Esophagus (tissue), 2 donors: ENCODE measurements around the gene FOXP1. TPM values are rescaled to one million over a fixed set of nuclear protein-coding genes. Genes with fewer than 3 reads are reported as not detected.

Experiments used
- H3K27ac ChIP-seq, 2 donors: one replicate each; pipeline ENCODE4 v1.5.1; 2013; ENCODE audit warnings: low read depth in 2 of 2, mild to moderate bottlenecking in 2 of 2, inconsistent platforms in 1 of 2, low read length in 1 of 2, moderate library complexity in 1 of 2
- H3K27me3 ChIP-seq, 2 donors: one replicate each; pipeline ENCODE4 v1.6.1; 2013; ENCODE audit warnings: low read length in 2 of 2, control low read depth in 1 of 2, mild to moderate bottlenecking in 1 of 2; ENCODE audit not compliant: insufficient read depth in 2 of 2, control insufficient read depth in 1 of 2
- H3K36me3 ChIP-seq, 2 donors: one replicate each; pipeline ENCODE4 v1.6.1; 2013; ENCODE audit warnings: low read length in 1 of 2; ENCODE audit not compliant: control insufficient read depth in 2 of 2, insufficient read depth in 2 of 2
- H3K4me1 ChIP-seq, 2 donors: one replicate each; pipeline ENCODE4 v1.6.1; 2013; ENCODE audit warnings: low read length in 1 of 2; ENCODE audit not compliant: control insufficient read depth in 2 of 2, insufficient read depth in 2 of 2
- H3K4me3 ChIP-seq, 2 donors: one replicate each; pipeline ENCODE4 v1.5.1; 2013; ENCODE audit warnings: low read length in 2 of 2, mild to moderate bottlenecking in 2 of 2, low read depth in 1 of 2, moderate library complexity in 1 of 2
- H3K9me3 ChIP-seq, 2 donors: one replicate each; pipeline ENCODE4 v1.6.1; 2013; ENCODE audit warnings: mild to moderate bottlenecking in 2 of 2, low read depth in 1 of 2, low read length in 1 of 2, moderate library complexity in 1 of 2; ENCODE audit not compliant: control insufficient read depth in 2 of 2, insufficient read depth in 1 of 2
- WGBS, 2 donors: extraction: QIAGEN DNeasy Blood & Tissue Kit; methylation state at CpG; one replicate each; pipeline ENCODE4 v1.1.7; 2013; 5-methylcytosine and 5-hydroxymethylcytosine counted together
- polyA plus RNA-seq, 2 donors: library from polyadenylated mRNA; stranded (reverse); fragments of 200-250 nt; gene quantifications; one replicate each; pipeline ENCODE4 v1.2.3, GENCODE V29; 2013
- donor health status: healthy with polysubstance abuse.
- donor health status: Bipolar disorder and iron deficiency.

FOXP1 gene
- polyA plus RNA-seq, 2 donors, result 10.7 to 20.4 TPM

GRCh38 chr3:71072287-71072686 is 511.2 kb downstream of the FOXP1 start:
- Histone ChIP-seq H3K4me1 (peaks cover 2 to 3% of the 10 kb centered on the region in 2 donors), H3K27ac (peak overlapping the region in 1 of 2 donors; percentile 5), H3K27me3 (no peaks in the 10 kb centered on the region)

GRCh38 chr3:71070497-71071463 is 512.7 kb downstream of the FOXP1 start:
- peaks cover under 1 to 2% of the 10 kb centered on the region in 2 donors for H3K4me1 ChIP-seq

More at GRCh38 chr3:71072287-71072686, 511.2 kb downstream of the FOXP1 start:
- WGBS, 2 donors, result 64 to 67% methylated on average over 2 of the region's 2 CpGs
- H3K4me3 ChIP-seq, result no peak overlapping the region
- no peaks in the 10 kb centered on the region for H3K36me3 ChIP-seq
- no peaks in the 10 kb centered on the region for H3K9me3 ChIP-seq

GRCh38 chr3:71069797-71070196 is 513.7 kb downstream of the FOXP1 start:
- no peaks in the 10 kb centered on the region for H3K9me3 ChIP-seq
- H3K4me3 ChIP-seq, result no peak overlapping the region
- peaks cover 0 to 2% of the 10 kb centered on the region in 2 donors for H3K4me1 ChIP-seq
- H3K27me3 ChIP-seq, result no peaks in the 10 kb centered on the region
- H3K36me3 ChIP-seq, result no peaks in the 10 kb centered on the region
- WGBS, 2 donors, result 22 to 31% methylated on average over 4 of the region's 4 CpGs
- H3K27ac ChIP-seq, result peak overlapping the region; percentile 60 to 83

More at GRCh38 chr3:71070497-71071463, 512.7 kb downstream of the FOXP1 start:
- Histone ChIP-seq H3K27ac (peak overlapping the region; percentile 60 to 83), H3K36me3 (no peaks in the 10 kb centered on the region), H3K27me3 (no peaks in the 10 kb centered on the region), H3K4me3 (no peak overlapping the region), H3K9me3 (no peaks in the 10 kb centered on the region)
- 54 to 65% methylated on average over 20 of the region's 20 CpGs for WGBS, 2 donors

DNA sequence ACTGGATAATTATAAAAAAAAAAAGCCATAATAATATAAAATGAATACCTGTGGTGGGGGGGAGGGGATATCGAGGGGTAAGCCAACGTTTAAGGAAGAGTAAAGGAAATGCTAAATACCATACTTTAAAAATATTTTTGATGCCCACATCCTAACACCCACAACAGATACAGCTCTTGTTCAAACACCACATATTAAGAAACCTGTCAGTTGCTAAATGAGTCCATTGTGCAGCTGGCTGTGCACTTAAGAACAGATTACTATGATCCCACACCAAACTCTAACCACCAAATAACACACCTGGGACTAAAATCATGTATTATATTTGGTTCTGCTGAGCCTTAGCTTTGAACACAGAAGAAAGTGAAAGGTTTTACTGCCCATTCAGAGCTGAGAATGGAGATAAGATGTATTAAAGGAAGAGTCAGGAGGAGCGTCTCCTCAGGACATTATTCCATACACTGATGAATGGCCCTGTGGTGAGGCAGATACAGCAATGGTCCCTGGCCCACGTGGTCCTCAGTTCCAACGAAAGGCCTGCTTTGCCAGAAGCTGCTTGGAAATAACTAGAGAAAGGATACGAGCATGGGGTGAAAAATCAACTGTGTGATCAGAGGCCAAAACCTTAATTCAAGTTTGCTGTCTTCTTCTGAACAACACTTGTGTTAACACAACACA is 515.4 kb downstream of the FOXP1 start:
- Histone ChIP-seq H3K4me1 (peaks cover 0 to 2% of the 10 kb centered on the region in 2 donors), H3K27me3 (no peaks in the 10 kb centered on the region), H3K27ac (peak overlapping the region; percentile 49 to 81), H3K9me3 (no peaks in the 10 kb centered on the region), H3K4me3 (no peak overlapping the region), H3K36me3 (no peaks in the 10 kb centered on the region)
- 45 to 58% methylated on average over 6 of the region's 6 CpGs for WGBS, 2 donors

DNA sequence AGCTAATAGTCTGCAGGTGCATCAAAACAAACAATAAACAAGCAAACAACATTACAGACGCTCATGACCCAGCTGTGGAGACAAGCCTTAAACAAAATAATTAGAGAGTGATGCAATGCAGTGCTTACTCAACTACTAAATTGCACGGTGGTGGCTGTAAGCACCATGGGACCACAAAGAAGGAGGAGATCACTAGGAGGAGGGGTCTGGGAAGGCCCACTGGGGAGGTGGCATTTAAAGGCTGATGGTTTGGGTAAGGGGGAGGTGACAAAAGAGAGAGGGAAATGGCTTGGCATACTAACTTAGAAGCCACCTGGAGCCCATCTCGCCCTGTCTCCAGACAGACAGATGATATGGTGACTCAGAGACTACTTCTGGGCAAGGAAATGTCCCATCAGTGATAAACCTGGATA is 516.7 kb downstream of the FOXP1 start:
- no peaks in the 10 kb centered on the region for H3K9me3 ChIP-seq
- no peak overlapping the region for H3K4me3 ChIP-seq
- peaks cover 0 to 2% of the 10 kb centered on the region in 2 donors for H3K4me1 ChIP-seq
- 20 to 26% methylated on average over 3 of the region's 3 CpGs for WGBS, 2 donors
- no peaks in the 10 kb centered on the region for H3K36me3 ChIP-seq
- H3K27ac ChIP-seq, result peak overlapping the region; percentile 72 to 82
- no peaks in the 10 kb centered on the region for H3K27me3 ChIP-seq

GRCh38 chr3:71066356-71066755 is 517.2 kb downstream of the FOXP1 start:
- no peaks in the 10 kb centered on the region for H3K27me3 ChIP-seq
- H3K4me3 ChIP-seq, result no peak overlapping the region
- peaks cover 0 to 2% of the 10 kb centered on the region in 2 donors for H3K4me1 ChIP-seq
- H3K36me3 ChIP-seq, result no peaks in the 10 kb centered on the region
- 11 to 13% methylated on average over 6 of the region's 6 CpGs for WGBS, 2 donors
- H3K9me3 ChIP-seq, result no peaks in the 10 kb centered on the region
- peak overlapping the region; percentile 58 to 72 for H3K27ac ChIP-seq

- 4 to 10% methylated on average over 4 of the region's 4 CpGs for WGBS, 2 donors
- no peaks in the 10 kb centered on the region for H3K36me3 ChIP-seq
- H3K9me3 ChIP-seq, result no peaks in the 10 kb centered on the region
- peak overlapping the region in 1 of 2 donors; percentile 84 for H3K4me3 ChIP-seq
- H3K27me3 ChIP-seq, result no peaks in the 10 kb centered on the region
- H3K27ac ChIP-seq, result peak overlapping the region; percentile 98 to 99
- peaks cover 0 to 2% of the 10 kb centered on the region in 2 donors for H3K4me1 ChIP-seq
These were observed 517.8 kb downstream of the FOXP1 start for GRCh38 chr3:71065764-71066013.

GRCh38 chr3:71064956-71065763 is 518.4 kb downstream of the FOXP1 start:
- 0 to 1% methylated on average over 62 to 85 of the region's 85 CpGs for WGBS, 2 donors
- Histone ChIP-seq H3K27me3 (no peaks in the 10 kb centered on the region), H3K4me3 (peak overlapping the region; percentile 69 to 84), H3K36me3 (no peaks in the 10 kb centered on the region), H3K9me3 (no peaks in the 10 kb centered on the region), H3K4me1 (peaks cover 0 to 2% of the 10 kb centered on the region in 2 donors), H3K27ac (peak overlapping the region; percentile 98 to 99)

DNA sequence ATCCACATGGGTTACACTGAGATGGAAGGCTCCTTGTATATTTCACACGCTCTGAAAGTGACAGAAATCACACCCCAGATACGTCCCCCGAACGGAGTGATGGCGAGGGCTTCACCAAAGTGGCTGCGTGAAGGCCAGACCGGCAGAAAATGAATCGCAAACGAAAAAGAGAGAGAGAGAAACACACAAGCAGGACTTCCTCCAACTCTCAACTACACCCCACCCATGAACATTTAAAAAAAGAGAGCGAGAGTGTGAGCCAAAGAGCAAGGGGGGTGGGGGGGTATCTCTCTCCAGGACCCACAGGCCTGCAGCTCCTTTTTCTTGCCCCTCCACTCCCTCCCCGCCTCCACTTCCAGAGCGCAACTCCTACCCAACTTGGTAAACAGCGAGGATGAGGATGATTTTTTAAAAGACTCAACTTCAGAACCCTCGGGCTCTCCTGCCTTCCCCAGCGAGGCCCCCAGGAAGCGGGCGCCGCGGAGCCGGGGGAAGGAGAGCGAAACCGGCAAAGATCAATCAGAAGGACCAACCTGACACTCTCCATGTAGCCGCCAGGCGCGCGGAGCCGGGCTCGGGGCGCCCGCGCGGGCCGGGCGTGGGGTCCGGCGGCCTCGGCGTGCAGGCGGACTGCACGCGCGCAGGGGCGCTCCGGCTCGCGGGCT is 519.1 kb downstream of the FOXP1 start:
- Histone ChIP-seq H3K4me1 (peaks cover 0 to 2% of the 10 kb centered on the region in 2 donors), H3K27me3 (no peaks in the 10 kb centered on the region), H3K27ac (peak overlapping the region; percentile 98 to 99), H3K4me3 (peak overlapping the region; percentile 69 to 84), H3K9me3 (no peaks in the 10 kb centered on the region), H3K36me3 (no peaks in the 10 kb centered on the region)
- WGBS, 2 donors, result 0% methylated on average over 38 to 46 of the region's 46 CpGs
